Smooth muscle cell (in vitro differentiated cells): ENCODE measurements around the gene CUEDC1. TPM values are rescaled to one million over a fixed set of nuclear protein-coding genes. Genes with fewer than 3 reads are reported as not detected.
A peak's percentile ranks its signal among the peaks of the same experiment; 100 is the strongest.

Experiments used
- DNase-seq: peaks from one replicate; lab custom pipeline; 2025; ENCODE audit not compliant: unreplicated experiment; lab: John Stamatoyannopoulos, UW
- H2AFZ ChIP-seq: fragments of 200-600 bp; sonication (generic); 2 replicates; pipeline ENCODE4 v1.6.0; 2016; ENCODE audit warnings: antibody characterized with exemption, low read depth, mild to moderate bottlenecking
- H3F3A ChIP-seq: fragments of 200-600 bp; sonication (generic); 2 replicates; pipeline ENCODE4 v1.6.0; 2017; ENCODE audit warnings: antibody characterized with exemption, low read depth
- H3K27ac ChIP-seq: fragments of 200-600 bp; sonication (generic); 2 replicates; pipeline ENCODE4 v1.5.1; 2016; ENCODE audit warnings: low read depth, mild to moderate bottlenecking
- H3K27me3 ChIP-seq: fragments of 200-600 bp; sonication (generic); 2 replicates; pipeline ENCODE4 v1.6.1; 2016; ENCODE audit warnings: low read depth, mild to moderate bottlenecking
- H3K36me3 ChIP-seq: fragments of 200-600 bp; sonication (generic); 2 replicates; pipeline ENCODE4 v1.5.1; 2016; ENCODE audit warnings: low read depth
- H3K4me1 ChIP-seq: fragments of 200-600 bp; sonication (generic); 2 replicates; pipeline ENCODE4 v1.5.1; 2016; ENCODE audit warnings: low read depth
- H3K4me2 ChIP-seq: fragments of 200-600 bp; sonication (generic); 2 replicates; pipeline ENCODE4 v1.6.0; 2016; ENCODE audit warnings: mild to moderate bottlenecking
- H3K4me3 ChIP-seq: fragments of 200-600 bp; sonication (generic); 2 replicates; pipeline ENCODE4 v1.5.1; 2016; ENCODE audit warnings: mild to moderate bottlenecking
- H3K79me2 ChIP-seq: fragments of 200-600 bp; sonication (generic); 2 replicates; pipeline ENCODE4 v1.6.0; 2016; ENCODE audit warnings: low read depth, mild to moderate bottlenecking
- H3K9ac ChIP-seq: fragments of 200-600 bp; sonication (generic); 2 replicates; pipeline ENCODE4 v1.6.0; 2016; ENCODE audit warnings: low read depth
- H3K9me3 ChIP-seq: fragments of 200-600 bp; sonication (generic); replicated peaks from 2 replicates; pipeline ENCODE4 v1.5.1; 2016; ENCODE audit warnings: low read depth
- H4K20me1 ChIP-seq: fragments of 200-600 bp; sonication (generic); 2 replicates; pipeline ENCODE4 v1.6.0; 2016; ENCODE audit warnings: low read depth
- CTCF ChIP-seq: fragments of 200-600 bp; sonication (generic); IDR thresholded peaks from 2 replicates; pipeline ENCODE4 v1.5.1; 2017; ENCODE audit warnings: borderline replicate concordance, mild to moderate bottlenecking, antibody characterized with exemption; ENCODE audit not compliant: insufficient read depth, poor library complexity, severe bottlenecking
- WGBS: methylation state at CpG from one replicate; pipeline ENCODE4 v1.1.7; 2016; ENCODE audit warnings: low lambda C conversion rate; 5-methylcytosine and 5-hydroxymethylcytosine counted together
- polyA plus RNA-seq: library from polyadenylated mRNA; unstranded; fragments of >200 nt; fragmentation: Nextera tagmentation; extraction: Ambion mirVana; gene quantifications from 2 replicates; pipeline ENCODE4 v1.2.1, GENCODE V29; 2016
- total RNA-seq: library from RNA; depleted of rRNA; stranded (reverse); fragments of >200 nt; gene quantifications from 2 replicates; pipeline ENCODE4 v1.2.3, GENCODE V29; 2014

Gene CUEDC1
- total and polyA plus RNA-seq, 2 experiments from 2014 or later, result 11.1 to 11.7 TPM

GRCh38 chr17:57899822-57900221, 55.4 kb downstream of the CUEDC1 start:
- H3F3A ChIP-seq, result no peaks in the 10 kb centered on the region
- no peak overlapping the region for H3K4me2 ChIP-seq
- H2AFZ ChIP-seq, result no peak overlapping the region
- H3K79me2 ChIP-seq, result peaks cover 10% of the 10 kb centered on the region
- H4K20me1 ChIP-seq, result peaks cover 4% of the 10 kb centered on the region
- H3K27me3 ChIP-seq, result no peaks in the 10 kb centered on the region
- no peak overlapping the region for H3K9ac ChIP-seq
- no peak overlapping the region for H3K4me3 ChIP-seq
- no peak for DNase-seq
- H3K4me1 ChIP-seq, result peaks cover 47% of the 10 kb centered on the region
- no peaks in the 10 kb centered on the region for H3K36me3 ChIP-seq
- H3K27ac ChIP-seq, result no peak overlapping the region
- no peak for TF ChIP-seq CTCF
- H3K9me3 ChIP-seq, result no peaks in the 10 kb centered on the region
- 94% methylated on average over 4 of the region's 4 CpGs for WGBS

DNA sequence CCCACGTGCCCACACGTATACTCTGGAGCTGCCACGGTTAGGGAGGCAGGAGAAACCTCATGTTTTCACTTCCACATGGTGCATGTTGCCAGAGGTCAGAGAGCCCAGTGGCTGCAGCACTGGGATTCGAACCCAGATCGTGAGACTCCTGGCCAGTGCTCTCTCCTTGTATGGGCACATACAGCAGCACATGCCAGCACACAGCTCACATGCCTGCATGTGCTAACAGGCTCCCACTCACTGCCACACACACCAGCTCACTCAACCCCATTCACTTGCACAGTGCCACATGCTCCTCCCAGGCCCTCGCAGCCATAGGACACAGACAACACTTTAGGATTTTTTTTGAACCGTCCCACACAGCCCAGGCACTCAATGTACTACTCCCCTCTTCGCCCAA, 55.8 kb downstream of the CUEDC1 start:
- H4K20me1 ChIP-seq, result peaks cover 4% of the 10 kb centered on the region
- no peak for TF ChIP-seq CTCF
- H3K79me2 ChIP-seq, result peaks cover 6% of the 10 kb centered on the region
- H3K9ac ChIP-seq, result no peak overlapping the region
- no peaks in the 10 kb centered on the region for H3K27me3 ChIP-seq
- no peak overlapping the region for H2AFZ ChIP-seq
- no peaks in the 10 kb centered on the region for H3K36me3 ChIP-seq
- no peak for DNase-seq
- H3K4me3 ChIP-seq, result no peak overlapping the region
- peak overlapping the region; percentile 81 for H3K27ac ChIP-seq
- 64% methylated on average over 8 of the region's 8 CpGs for WGBS
- H3K9me3 ChIP-seq, result no peaks in the 10 kb centered on the region
- H3K4me1 ChIP-seq, result peaks cover 43% of the 10 kb centered on the region
- H3F3A ChIP-seq, result no peaks in the 10 kb centered on the region
- peak overlapping the region; percentile 39 for H3K4me2 ChIP-seq

DNA sequence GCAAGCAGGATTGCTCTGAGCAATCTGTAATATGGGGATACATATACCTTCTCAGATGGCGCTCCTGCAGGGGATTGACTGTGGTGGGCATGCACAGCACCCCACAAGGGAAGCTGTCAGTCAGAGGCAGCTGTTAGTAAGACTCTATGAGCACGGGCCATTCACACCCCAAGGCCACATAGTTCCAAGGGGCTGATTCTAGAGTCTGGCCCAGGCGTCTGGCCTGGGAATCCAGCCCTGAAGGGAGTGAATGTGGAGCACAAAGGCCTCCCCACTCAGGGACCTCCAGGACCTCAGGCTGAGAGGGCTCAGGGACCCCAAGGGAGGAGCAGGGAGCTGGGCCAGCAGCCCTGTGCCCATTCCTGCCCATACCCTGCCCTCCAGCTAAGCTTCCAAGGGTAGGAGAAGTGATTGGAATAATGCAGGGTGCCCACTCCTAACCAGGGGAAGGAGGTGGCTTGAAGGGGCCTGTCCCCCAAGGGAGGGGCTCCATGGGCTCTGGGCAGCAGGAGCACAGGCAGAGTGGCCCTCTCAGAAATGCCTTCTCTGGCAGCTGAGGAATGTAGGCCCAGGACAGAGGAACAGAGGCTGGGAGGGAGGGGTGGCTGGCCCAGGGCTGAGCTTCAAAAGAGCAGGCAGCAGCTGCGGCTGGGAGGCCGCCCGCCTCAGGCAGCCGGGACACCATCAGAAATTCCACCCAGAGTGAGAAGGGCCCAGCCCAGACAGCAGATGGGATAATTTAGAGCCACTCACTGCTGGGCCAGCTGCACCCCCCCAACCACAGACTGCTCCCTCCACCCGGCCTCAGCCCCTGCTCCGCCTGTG, 56.5 kb downstream of the CUEDC1 start:
- no peak for DNase-seq
- Histone ChIP-seq H3K79me2 (peaks cover 5% of the 10 kb centered on the region), H3K27ac (peak overlapping the region; percentile 81), H3K9me3 (no peaks in the 10 kb centered on the region), H3K4me3 (no peak overlapping the region), H2AFZ (no peak overlapping the region), H3K9ac (peak overlapping the region; percentile 39), H3K4me1 (peaks cover 36% of the 10 kb centered on the region), H3K27me3 (no peaks in the 10 kb centered on the region), H3K36me3 (no peaks in the 10 kb centered on the region), H3K4me2 (peak overlapping the region; percentile 63), H4K20me1 (peaks cover 4% of the 10 kb centered on the region), H3F3A (no peaks in the 10 kb centered on the region)
- no peak for TF ChIP-seq CTCF
- WGBS, result 20% methylated on average over 8 of the region's 9 CpGs
